HUES64 (cell line): Measurements from ENCODE around the gene HOXA7.
A peak's percentile ranks its signal among the peaks of the same experiment; 100 is the strongest.

Experiments
- H3K27ac ChIP-seq: 2 replicates; pipeline ENCODE4 v1.7.0; 2013; ENCODE audit warnings: low read depth, low read length, inconsistent platforms
- H3K27me3 ChIP-seq: 2 replicates; pipeline ENCODE4 v1.6.1; 2013; ENCODE audit warnings: mild to moderate bottlenecking, low read length; ENCODE audit not compliant: insufficient read depth
- H3K36me3 ChIP-seq: 2 replicates; pipeline ENCODE4 v1.6.1; 2013; ENCODE audit warnings: mild to moderate bottlenecking, low read length; ENCODE audit not compliant: insufficient read depth
- H3K4me1 ChIP-seq: 2 replicates; pipeline ENCODE4 v1.6.1; 2013; ENCODE audit warnings: mild to moderate bottlenecking, low read length, moderate library complexity; ENCODE audit not compliant: insufficient read depth
- H3K4me3 ChIP-seq: 2 replicates; pipeline ENCODE4 v1.5.1; 2013; ENCODE audit warnings: mild to moderate bottlenecking, low read length, moderate library complexity
- H3K9ac ChIP-seq: 2 replicates; pipeline ENCODE4 v1.6.1; 2013; ENCODE audit warnings: mild to moderate bottlenecking, low read depth, low read length
- H3K9me3 ChIP-seq: 2 replicates; pipeline ENCODE4 v1.6.1; 2013; ENCODE audit warnings: low read depth, low read length; ENCODE audit not compliant: insufficient read depth
- WGBS: fragments of 150-250, 120-280 bp; methylation state at CpG from one replicate; pipeline ENCODE4 v1.1.7; 2013; ENCODE audit warnings: missing lambda C conversion rate; 5-methylcytosine and 5-hydroxymethylcytosine counted together

Gene HOXA7

GRCh38 chr7:27159266-27160144 lies 3.0 kb upstream of the HOXA7 start:
- no peaks in the 10 kb centered on the region; the same call in 1 of the 2 replicates for H3K4me1 ChIP-seq
- WGBS = 78% methylated on average over 25 of the region's 27 CpGs

GRCh38 chr7:27158436-27159265 lies 2.2 kb upstream of the HOXA7 start:
- 68% methylated on average over 35 of the region's 35 CpGs for WGBS
- H3K4me1 ChIP-seq = no peaks in the 10 kb centered on the region; the same call in 1 of the 2 replicates
- H3K4me3 ChIP-seq = no peak overlapping the region
- H3K27ac ChIP-seq = no peak overlapping the region
- H3K27me3 ChIP-seq = peaks cover 100% of the 10 kb centered on the region
- peaks cover 3% of the 10 kb centered on the region; the same call in 1 of the 2 replicates for H3K9me3 ChIP-seq
- H3K36me3 ChIP-seq = no peaks in the 10 kb centered on the region
- H3K9ac ChIP-seq = no peak overlapping the region

More at GRCh38 chr7:27159266-27160144, 3.0 kb upstream of the HOXA7 start:
- H3K27me3 ChIP-seq = peaks cover 100% of the 10 kb centered on the region
- H3K9ac ChIP-seq = no peak overlapping the region
- H3K4me3 ChIP-seq = no peak overlapping the region
- no peak overlapping the region for H3K27ac ChIP-seq
- no peaks in the 10 kb centered on the region for H3K36me3 ChIP-seq
- peaks cover 3% of the 10 kb centered on the region; the same call in 1 of the 2 replicates for H3K9me3 ChIP-seq

- Histone ChIP-seq H3K4me3 (no peak overlapping the region), H3K9me3 (peaks cover 3% of the 10 kb centered on the region; the same call in 1 of the 2 replicates), H3K27ac (no peak overlapping the region), H3K9ac (no peak overlapping the region), H3K36me3 (no peaks in the 10 kb centered on the region), H3K4me1 (no peaks in the 10 kb centered on the region; the same call in 1 of the 2 replicates), H3K27me3 (peaks cover 100% of the 10 kb centered on the region)
- WGBS = 58% methylated on average over 29 of the region's 30 CpGs
These were observed 1.4 kb upstream of the HOXA7 start for GRCh38 chr7:27157702-27158431.

GRCh38 chr7:27156916-27157701 lies 634 bp upstream of the HOXA7 start:
- no peak overlapping the region for H3K27ac ChIP-seq
- H3K27me3 ChIP-seq = peaks cover 100% of the 10 kb centered on the region
- 36% methylated on average over 30 of the region's 30 CpGs for WGBS
- no peaks in the 10 kb centered on the region; the same call in 1 of the 2 replicates for H3K4me1 ChIP-seq
- H3K9ac ChIP-seq = no peak overlapping the region
- peaks cover 3% of the 10 kb centered on the region; the same call in 1 of the 2 replicates for H3K9me3 ChIP-seq
- H3K36me3 ChIP-seq = no peaks in the 10 kb centered on the region
- no peak overlapping the region for H3K4me3 ChIP-seq

- no peak overlapping the region for H3K9ac ChIP-seq
- peaks cover 3% of the 10 kb centered on the region; the same call in 1 of the 2 replicates for H3K9me3 ChIP-seq
- peak overlapping the region; percentile 51 for H3K4me3 ChIP-seq
- H3K36me3 ChIP-seq = no peaks in the 10 kb centered on the region
- H3K27me3 ChIP-seq = peaks cover 100% of the 10 kb centered on the region
- 5% methylated on average over 63 of the region's 63 CpGs for WGBS
- no peak overlapping the region for H3K27ac ChIP-seq
- no peaks in the 10 kb centered on the region; the same call in 1 of the 2 replicates for H3K4me1 ChIP-seq
These were observed 513 bp downstream of the HOXA7 start for GRCh38 chr7:27155816-27156507.

- 8% methylated on average over 45 of the region's 48 CpGs for WGBS
- Histone ChIP-seq H3K9ac (no peak overlapping the region), H3K27me3 (peaks cover 100% of the 10 kb centered on the region), H3K4me1 (no peaks in the 10 kb centered on the region; the same call in 1 of the 2 replicates), H3K36me3 (no peaks in the 10 kb centered on the region), H3K9me3 (peaks cover 3% of the 10 kb centered on the region; the same call in 1 of the 2 replicates), H3K27ac (no peak overlapping the region), H3K4me3 (no peak overlapping the region)
These were observed 1.3 kb downstream of the HOXA7 start for GRCh38 chr7:27154901-27155815.

- Histone ChIP-seq H3K4me3 (no peak overlapping the region), H3K36me3 (no peaks in the 10 kb centered on the region), H3K9ac (no peak overlapping the region), H3K27me3 (peaks cover 100% of the 10 kb centered on the region), H3K4me1 (no peaks in the 10 kb centered on the region; the same call in 1 of the 2 replicates), H3K9me3 (peaks cover 3% of the 10 kb centered on the region; the same call in 1 of the 2 replicates), H3K27ac (no peak overlapping the region)
- WGBS = 38% methylated on average over 10 of the region's 10 CpGs
These were observed 2.1 kb downstream of the HOXA7 start for GRCh38 chr7:27154369-27154768.

GRCh38 chr7:27153526-27153925 lies 2.9 kb downstream of the HOXA7 start:
- Histone ChIP-seq H3K27ac (no peak overlapping the region), H3K27me3 (peaks cover 100% of the 10 kb centered on the region), H3K4me1 (no peaks in the 10 kb centered on the region; the same call in 1 of the 2 replicates), H3K9me3 (peaks cover 3% of the 10 kb centered on the region; the same call in 1 of the 2 replicates), H3K9ac (no peak overlapping the region), H3K36me3 (no peaks in the 10 kb centered on the region), H3K4me3 (no peak overlapping the region)
- WGBS = 34% methylated on average over 3 of the region's 3 CpGs

GRCh38 chr7:27152816-27153442 lies 3.5 kb downstream of the HOXA7 start:
- 16% methylated on average over 21 of the region's 22 CpGs for WGBS
- Histone ChIP-seq H3K27ac (no peak overlapping the region), H3K27me3 (peaks cover 100% of the 10 kb centered on the region), H3K9ac (no peak overlapping the region), H3K4me3 (no peak overlapping the region), H3K9me3 (peaks cover 3% of the 10 kb centered on the region; the same call in 1 of the 2 replicates), H3K4me1 (no peaks in the 10 kb centered on the region; the same call in 1 of the 2 replicates), H3K36me3 (no peaks in the 10 kb centered on the region)
